Measurements from ENCODE around the gene PRKG1.

The PRKG1 gene

GRCh38 chr10:51821745-51822144, 747.5 kb downstream of the PRKG1 start:
- H2AFZ ChIP-seq (ENCODE audit: low read depth, low read length, severe bottlenecking), result no peak overlapping the region
- no peaks in the 10 kb centered on the region for H3F3A ChIP-seq (ENCODE audit: insufficient read depth)
- TF ChIP-seq EZH2phosphoT487 (conservative IDR thresholded peaks at IDR 0.05; ENCODE audit: low read length) (no peak), CTCF (IDR thresholded peaks at IDR 0.05; ENCODE audit: insufficient read depth, low read length, poor library complexity, severe bottlenecking) (no peak)
- no peak overlapping the region for H3K4me3 ChIP-seq (ENCODE audit: insufficient read depth, low read length, poor library complexity, severe bottlenecking)
- no peaks in the 10 kb centered on the region for H4K20me1 ChIP-seq (ENCODE audit: low read depth, low read length)
- H3K79me2 ChIP-seq (ENCODE audit: insufficient read depth, low read length), result no peaks in the 10 kb centered on the region
- no peaks in the 10 kb centered on the region for H3K9me2 ChIP-seq (replicated peaks; ENCODE audit: insufficient read depth, low read length)
- H3K4me2 ChIP-seq (ENCODE audit: low read depth, low read length, poor library complexity, severe bottlenecking), result no peak overlapping the region
- no peak overlapping the region for H3K27ac ChIP-seq (ENCODE audit: low read depth, low read length)
- no peaks in the 10 kb centered on the region for H3K36me3 ChIP-seq (ENCODE audit: low read length)
- H3K9me3 ChIP-seq (ENCODE audit: insufficient read depth, low read length), result no peaks in the 10 kb centered on the region
- H3K27me3 ChIP-seq (ENCODE audit: low read length), result no peaks in the 10 kb centered on the region
- H3K9ac ChIP-seq (ENCODE audit: low read length), result no peak overlapping the region

DNA sequence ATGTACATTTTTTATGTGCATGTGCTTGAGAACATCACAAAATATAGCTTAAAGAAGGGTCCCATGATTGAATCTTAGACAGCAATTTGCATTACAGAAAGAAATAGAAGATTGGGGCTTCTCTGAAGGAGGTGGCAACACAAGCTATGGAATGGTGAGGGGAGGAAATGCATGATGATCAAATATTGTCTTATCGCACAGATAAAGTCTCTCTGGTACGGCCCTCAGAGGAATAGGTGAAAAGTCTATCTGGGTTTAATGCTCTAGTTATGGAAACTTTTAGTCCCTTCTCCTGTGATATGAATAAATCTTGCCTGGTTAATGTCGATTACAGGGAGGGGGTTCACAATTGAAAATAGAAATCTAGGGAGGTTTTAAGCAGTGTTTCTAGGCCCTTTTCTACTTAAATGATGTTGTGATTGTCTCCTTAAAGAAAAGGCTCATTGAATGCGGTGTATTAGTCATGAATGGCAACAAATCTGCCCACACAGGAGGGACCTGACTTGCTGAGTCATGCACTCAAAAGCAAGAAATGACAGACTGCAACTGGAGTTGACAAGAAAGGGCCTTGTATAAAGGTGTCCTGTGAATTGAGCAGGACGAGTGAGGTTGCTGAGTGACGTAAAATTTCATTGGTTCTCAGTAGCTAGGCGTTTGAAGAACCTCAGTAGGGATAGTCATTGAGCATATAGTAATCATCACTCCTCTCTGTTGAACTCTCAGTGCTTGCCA, 758.5 kb downstream of the PRKG1 start:
- no peaks in the 10 kb centered on the region for H3K79me2 ChIP-seq (ENCODE audit: insufficient read depth, low read length)
- H3F3A ChIP-seq (ENCODE audit: insufficient read depth), result no peaks in the 10 kb centered on the region
- H3K9ac ChIP-seq (ENCODE audit: low read length), result no peak overlapping the region
- no peak overlapping the region for H3K4me3 ChIP-seq (ENCODE audit: insufficient read depth, low read length, poor library complexity, severe bottlenecking)
- H3K36me3 ChIP-seq (ENCODE audit: low read length), result no peaks in the 10 kb centered on the region
- no peak overlapping the region for H3K4me2 ChIP-seq (ENCODE audit: low read depth, low read length, poor library complexity, severe bottlenecking)
- no peaks in the 10 kb centered on the region for H4K20me1 ChIP-seq (ENCODE audit: low read depth, low read length)
- no peaks in the 10 kb centered on the region for H3K9me2 ChIP-seq (replicated peaks; ENCODE audit: insufficient read depth, low read length)
- H3K9me3 ChIP-seq (ENCODE audit: insufficient read depth, low read length), result no peaks in the 10 kb centered on the region
- H3K27ac ChIP-seq (ENCODE audit: low read depth, low read length), result no peak overlapping the region
- TF ChIP-seq EZH2phosphoT487 (conservative IDR thresholded peaks at IDR 0.05; ENCODE audit: low read length) (no peak), CTCF (IDR thresholded peaks at IDR 0.05; ENCODE audit: insufficient read depth, low read length, poor library complexity, severe bottlenecking) (no peak)
- no peak overlapping the region for H2AFZ ChIP-seq (ENCODE audit: low read depth, low read length, severe bottlenecking)
- H3K27me3 ChIP-seq (ENCODE audit: low read length), result no peaks in the 10 kb centered on the region

GRCh38 chr10:51834548-51834947, 760.3 kb downstream of the PRKG1 start:
- H3K36me3 ChIP-seq (ENCODE audit: low read length), result no peaks in the 10 kb centered on the region
- no peaks in the 10 kb centered on the region for H3K9me2 ChIP-seq (replicated peaks; ENCODE audit: insufficient read depth, low read length)
- no peak overlapping the region for H3K9ac ChIP-seq (ENCODE audit: low read length)
- H3K9me3 ChIP-seq (ENCODE audit: insufficient read depth, low read length), result no peaks in the 10 kb centered on the region
- H3K27me3 ChIP-seq (ENCODE audit: low read length), result no peaks in the 10 kb centered on the region
- no peaks in the 10 kb centered on the region for H3K79me2 ChIP-seq (ENCODE audit: insufficient read depth, low read length)
- H3K27ac ChIP-seq (ENCODE audit: low read depth, low read length), result no peak overlapping the region
- no peak overlapping the region for H2AFZ ChIP-seq (ENCODE audit: low read depth, low read length, severe bottlenecking)
- no peaks in the 10 kb centered on the region for H4K20me1 ChIP-seq (ENCODE audit: low read depth, low read length)
- TF ChIP-seq CTCF (IDR thresholded peaks at IDR 0.05; ENCODE audit: insufficient read depth, low read length, poor library complexity, severe bottlenecking), result no peak
- no peak overlapping the region for H3K4me2 ChIP-seq (ENCODE audit: low read depth, low read length, poor library complexity, severe bottlenecking)
- no peak overlapping the region for H3K4me3 ChIP-seq (ENCODE audit: insufficient read depth, low read length, poor library complexity, severe bottlenecking)
- H3F3A ChIP-seq (ENCODE audit: insufficient read depth), result no peaks in the 10 kb centered on the region
